Glutamatergic neuron (in vitro differentiated cells): ENCODE results near the gene TDRD9. TPM values are rescaled to one million over a fixed set of nuclear protein-coding genes. Genes with fewer than 3 reads are reported as not detected.
A peak's percentile ranks its signal among the peaks of the same experiment; 100 is the strongest.

Source experiments
- DNase-seq: peaks from one replicate; pipeline ENCODE4 v3.0.0; 2022
- H3K27ac Mint-ChIP-seq: one replicate; pipeline ENCODE4 v1.8.0; 2020; ENCODE audit warnings: mild to moderate bottlenecking, mixed read lengths, inconsistent platforms; ENCODE audit not compliant: unreplicated experiment
- H3K27me3 Mint-ChIP-seq: one replicate; pipeline ENCODE4 v1.8.0; 2020; ENCODE audit warnings: mild to moderate bottlenecking, moderate library complexity, mixed read lengths, inconsistent platforms; ENCODE audit not compliant: unreplicated experiment
- H3K36me3 Mint-ChIP-seq: one replicate; pipeline ENCODE4 v1.8.0; 2020; ENCODE audit warnings: mild to moderate bottlenecking, mixed read lengths, inconsistent platforms; ENCODE audit not compliant: unreplicated experiment
- H3K4me1 Mint-ChIP-seq: one replicate; pipeline ENCODE4 v1.8.0; 2020; ENCODE audit warnings: mild to moderate bottlenecking, low read depth, mixed read lengths, inconsistent platforms; ENCODE audit not compliant: unreplicated experiment
- H3K4me3 Mint-ChIP-seq: one replicate; pipeline ENCODE4 v1.8.0; 2020; ENCODE audit warnings: mild to moderate bottlenecking, mixed read lengths, inconsistent platforms; ENCODE audit not compliant: unreplicated experiment
- H3K9me3 Mint-ChIP-seq: one replicate; pipeline ENCODE4 v1.8.0; 2020; ENCODE audit warnings: mild to moderate bottlenecking, moderate library complexity, mixed read lengths, inconsistent platforms; ENCODE audit not compliant: unreplicated experiment
- total RNA-seq: library from RNA; stranded (reverse); fragmentation: NEBNext Ultra II Directional; extraction: Animal tissue kit (Norgen Biotek cat#: 25700); gene quantifications from one replicate; pipeline ENCODE4 v1.2.1, GENCODE V29; 2021; ENCODE audit not compliant: unreplicated experiment
- TF ChIP-seq, protein P1 (sequence below): fragments of 200-600 bp; sonication (generic); IDR thresholded peaks from one replicate; pipeline ENCODE4 v1.5.0; 2021; ENCODE audit not compliant: partially characterized antibody, unreplicated experiment

TDRD9 gene
- total RNA-seq, 1 donor from 2014 or later, result not detected

- Mint-ChIP-seq H3K36me3 (peaks cover 10% of the 10 kb centered on the region), H3K27me3 (no peaks in the 10 kb centered on the region), H3K4me3 (no peak overlapping the region), H3K27ac (no peak overlapping the region), H3K9me3 (peaks cover 5% of the 10 kb centered on the region), H3K4me1 (no peaks in the 10 kb centered on the region)
- TF ChIP-seq, protein P1, sequence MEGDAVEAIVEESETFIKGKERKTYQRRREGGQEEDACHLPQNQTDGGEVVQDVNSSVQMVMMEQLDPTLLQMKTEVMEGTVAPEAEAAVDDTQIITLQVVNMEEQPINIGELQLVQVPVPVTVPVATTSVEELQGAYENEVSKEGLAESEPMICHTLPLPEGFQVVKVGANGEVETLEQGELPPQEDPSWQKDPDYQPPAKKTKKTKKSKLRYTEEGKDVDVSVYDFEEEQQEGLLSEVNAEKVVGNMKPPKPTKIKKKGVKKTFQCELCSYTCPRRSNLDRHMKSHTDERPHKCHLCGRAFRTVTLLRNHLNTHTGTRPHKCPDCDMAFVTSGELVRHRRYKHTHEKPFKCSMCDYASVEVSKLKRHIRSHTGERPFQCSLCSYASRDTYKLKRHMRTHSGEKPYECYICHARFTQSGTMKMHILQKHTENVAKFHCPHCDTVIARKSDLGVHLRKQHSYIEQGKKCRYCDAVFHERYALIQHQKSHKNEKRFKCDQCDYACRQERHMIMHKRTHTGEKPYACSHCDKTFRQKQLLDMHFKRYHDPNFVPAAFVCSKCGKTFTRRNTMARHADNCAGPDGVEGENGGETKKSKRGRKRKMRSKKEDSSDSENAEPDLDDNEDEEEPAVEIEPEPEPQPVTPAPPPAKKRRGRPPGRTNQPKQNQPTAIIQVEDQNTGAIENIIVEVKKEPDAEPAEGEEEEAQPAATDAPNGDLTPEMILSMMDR, result no peak
- no peak for DNase-seq
These were observed 144.3 kb downstream of the TDRD9 start for GRCh38 chr14:104072586-104072985.

DNA sequence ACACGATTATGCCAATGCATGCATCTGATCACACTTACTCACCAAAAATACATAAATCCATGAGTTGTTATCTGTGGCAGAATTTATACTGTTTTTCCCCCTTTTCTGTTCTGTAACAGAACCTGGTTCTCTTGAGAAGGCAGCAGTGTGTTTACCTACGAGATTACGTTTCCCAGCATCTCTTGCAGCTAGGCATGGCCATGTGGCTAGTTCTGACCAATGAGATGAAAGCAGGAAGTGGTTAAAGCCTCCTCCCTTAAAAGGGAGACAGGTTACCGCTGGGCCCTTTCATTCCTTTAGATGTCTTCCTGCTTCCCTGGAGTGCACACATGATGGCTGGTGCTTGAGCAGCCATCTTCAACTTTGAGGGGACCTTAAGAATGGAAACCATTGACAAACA, 145.5 kb downstream of the TDRD9 start:
- H3K4me1 Mint-ChIP-seq, result no peaks in the 10 kb centered on the region

DNA sequence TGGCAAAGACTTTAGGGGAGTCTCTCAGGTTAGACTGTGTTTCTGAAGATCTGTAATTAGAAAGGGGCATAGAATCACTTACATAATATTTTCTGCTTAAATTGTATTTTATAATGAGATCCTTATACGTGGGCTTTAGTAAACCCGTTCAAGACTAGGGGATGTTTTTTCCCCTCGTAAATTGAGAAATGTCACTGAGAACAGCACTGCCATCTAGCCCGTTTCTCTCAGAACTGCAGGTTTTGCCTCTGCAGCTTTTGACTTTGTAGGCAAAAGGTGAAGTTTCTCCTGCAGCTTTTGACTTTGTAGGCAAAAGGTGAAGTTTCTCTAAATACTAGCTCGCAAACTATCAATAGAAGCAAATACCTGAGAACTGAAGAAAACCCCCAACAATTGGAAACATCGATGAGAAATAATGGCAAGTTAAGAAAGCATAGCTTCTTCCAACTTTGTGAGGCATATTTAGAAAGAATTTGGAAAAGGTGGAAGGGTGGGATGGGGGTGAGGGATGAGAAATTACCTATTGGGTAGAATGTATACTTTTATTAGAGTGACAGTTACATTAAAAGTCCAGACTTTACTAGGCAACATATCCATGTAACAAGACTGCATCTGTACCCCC, 147.4 kb downstream of the TDRD9 start:
- Mint-ChIP-seq H3K36me3 (peaks cover 8% of the 10 kb centered on the region), H3K27ac (no peak overlapping the region), H3K9me3 (peaks cover 4% of the 10 kb centered on the region), H3K4me3 (no peak overlapping the region), H3K4me1 (no peaks in the 10 kb centered on the region), H3K27me3 (no peaks in the 10 kb centered on the region)
- TF ChIP-seq, protein P1, result peak; percentile 21
- DNase-seq, result peak; percentile 23

More for the DNA sequence above, 145.5 kb downstream of the TDRD9 start:
- Mint-ChIP-seq H3K4me3 (no peak overlapping the region), H3K9me3 (peaks cover 4% of the 10 kb centered on the region), H3K36me3 (peaks cover 8% of the 10 kb centered on the region), H3K27me3 (no peaks in the 10 kb centered on the region), H3K27ac (no peak overlapping the region)
- TF ChIP-seq, protein P1, result no peak
- no peak for DNase-seq

GRCh38 chr14:104076743-104077142, 148.5 kb downstream of the TDRD9 start:
- no peak overlapping the region for H3K4me3 Mint-ChIP-seq

GRCh38 chr14:104078031-104078455, 149.8 kb downstream of the TDRD9 start:
- Mint-ChIP-seq H3K27ac (no peak overlapping the region), H3K36me3 (peaks cover 5% of the 10 kb centered on the region), H3K27me3 (no peaks in the 10 kb centered on the region), H3K4me3 (no peak overlapping the region), H3K4me1 (no peaks in the 10 kb centered on the region), H3K9me3 (peaks cover under 1% of the 10 kb centered on the region)
- DNase-seq, result peak; percentile 92
- TF ChIP-seq, protein P1, result peak; percentile 98

More at GRCh38 chr14:104076743-104077142, 148.5 kb downstream of the TDRD9 start:
- Mint-ChIP-seq H3K27ac (no peak overlapping the region), H3K4me1 (no peaks in the 10 kb centered on the region), H3K27me3 (no peaks in the 10 kb centered on the region), H3K36me3 (peaks cover 8% of the 10 kb centered on the region), H3K9me3 (peaks cover 4% of the 10 kb centered on the region)
- TF ChIP-seq, protein P1, result no peak
- DNase-seq, result no peak
